Measurements from ENCODE around the gene TRIM17.

TRIM17 gene

GRCh38 chr1:228367798-228368791 is 48.6 kb downstream of the TRIM17 start:
- H3K9me3 ChIP-seq (ENCODE audit: control insufficient read depth, insufficient read depth, low read depth, low read length) = no peaks in the 10 kb centered on the region
- H3K27ac ChIP-seq (ENCODE audit: extremely low read depth, low read depth, low read length) = no peak overlapping the region
- H3K4me3 ChIP-seq (ENCODE audit: low read depth, low read length) = no peak overlapping the region
- TF ChIP-seq BCL11B (tag by site-specific recombination; IDR thresholded peaks at IDR 0.05; ENCODE audit: low read depth) (peak; percentile 76), KLF8 (tag by site-specific recombination; IDR thresholded peaks at IDR 0.05) (peak; percentile 54; the same call in 1 of the 2 replicates), BCL11A (tag by site-specific recombination; IDR thresholded peaks at IDR 0.05; ENCODE audit: low read depth) (peak; percentile 82), ZBTB7A (tag by site-specific recombination; IDR thresholded peaks at IDR 0.05; ENCODE audit: low read depth) (0 out of 2 replicates have a peak, but pooled peaks have one; percentile 40), HOXD13 (CRISPR knock-in tag; IDR thresholded peaks at IDR 0.05; ENCODE audit: borderline replicate concordance) (no peak), ZBTB6 (tag by site-specific recombination; IDR thresholded peaks at IDR 0.05) (no peak)
- no peaks in the 10 kb centered on the region for H3K36me3 ChIP-seq (ENCODE audit: control insufficient read depth in 2 of 2, insufficient read depth in 1 of 2, low read length in 2 of 2)
- H3K4me1 ChIP-seq (ENCODE audit: control insufficient read depth, insufficient read depth, low read length) = no peaks in the 10 kb centered on the region
- POLR2A ChIA-PET = interaction anchor here (0.6 kb wide), 1 partner anchor 39 kb away, joined by 3 read pairs; the partner anchor contains the start of gene TRIM11
- CTCF ChIA-PET = no interaction called here

- CTCF ChIA-PET = interaction anchor here (0.6 kb wide), 1 partner anchor 565 kb away, joined by 3 read pairs; no protein-coding TSS in a partner anchor
- Histone ChIP-seq H3K4me1 (ENCODE audit: control insufficient read depth, insufficient read depth, low read length) (no peaks in the 10 kb centered on the region), H3K36me3 (ENCODE audit: control insufficient read depth in 2 of 2, insufficient read depth in 1 of 2, low read length in 2 of 2) (no peaks in the 10 kb centered on the region), H3K4me3 (ENCODE audit: low read depth, low read length) (no peak overlapping the region), H3K9me3 (ENCODE audit: control insufficient read depth, insufficient read depth, low read depth, low read length) (no peaks in the 10 kb centered on the region), H3K27ac (ENCODE audit: extremely low read depth, low read depth, low read length) (no peak overlapping the region)
- TF ChIP-seq GLIS1 (tag by site-specific recombination; IDR thresholded peaks at IDR 0.05) (no peak), ZNF350 (tag by site-specific recombination; IDR thresholded peaks at IDR 0.05) (no peak), ZNF600 (tag by site-specific recombination; IDR thresholded peaks at IDR 0.05) (peak; percentile 88), SCRT1 (tag by site-specific recombination; IDR thresholded peaks at IDR 0.05; ENCODE audit: borderline replicate concordance) (no peak), HOXA7 (CRISPR knock-in tag; IDR thresholded peaks at IDR 0.05; ENCODE audit: borderline replicate concordance) (no peak), ZNF174 (tag by site-specific recombination; IDR thresholded peaks at IDR 0.05) (no peak), ZNF248 (tag by site-specific recombination; IDR thresholded peaks at IDR 0.05) (no peak), SETDB1 (IDR thresholded peaks at IDR 0.05; ENCODE audit: insufficient read length, low read length) (no peak), GLIS2 (tag by site-specific recombination; IDR thresholded peaks at IDR 0.05) (peak; percentile 38; the same call in 1 of the 2 replicates), ZNF664 (tag by site-specific recombination; IDR thresholded peaks at IDR 0.05) (no peak), ZNF768 (tag by site-specific recombination; IDR thresholded peaks at IDR 0.05) (no peak)
- POLR2A ChIA-PET = interaction anchor here (0.6 kb wide), 1 partner anchor 40 kb away, joined by 3 read pairs; the partner anchor contains the start of gene TRIM11
Measured at GRCh38 chr1:228366866-228367741, 49.6 kb downstream of the TRIM17 start.

Measured in HEK293 (cell line).